Pancreas (tissue), 10 donors: ENCODE data around the gene ENPP4. TPM values are rescaled to one million over a fixed set of nuclear protein-coding genes. Genes with fewer than 3 reads are reported as not detected.

Experiments
- ATAC-seq, 4 donors: fragments of 200-7000 bp; cut with Tn5 transposase; one replicate each; pipeline versions ENCODE4 v1.8.0 to v1.9.1; 2020; ENCODE audit warnings: mild to moderate bottlenecking in 4 of 4, moderate library complexity in 4 of 4
- DNase-seq, 6 donors: peaks; one replicate each; pipeline ENCODE4 v3.0.0-alpha.2; 2020
- FAIRE-seq: peaks from 2 replicates; lab custom pipeline; 2012; peaks lifted over from hg19 to GRCh38; lab: Jason Lieb, UNC
- H3K27ac ChIP-seq, 4 donors: fragments of 200-600 bp; sonication (generic); 1 replicate in 3 of 4; 2 replicates in 1 of 4; pipeline versions ENCODE4 v1.5.0 to v1.8.0; 2020
- H3K27me3 ChIP-seq, 4 donors: fragments of 200-600 bp; one replicate each; pipeline ENCODE4 v1.8.0; 2021
- H3K36me3 ChIP-seq, 3 donors: fragments of 200-600 bp; sonication (generic) in 1 of 3; one replicate each; pipeline versions ENCODE4 v1.5.0 to v1.8.0; 2020 to 2021
- H3K4me1 ChIP-seq, 3 donors: fragments of 200-600 bp; one replicate each; pipeline ENCODE4 v1.8.0; 2021
- H3K4me3 ChIP-seq, 4 donors: fragments of 200-600 bp; sonication (generic) in 2 of 4; one replicate each; pipeline versions ENCODE4 v1.5.0 to v1.8.0; 2020 to 2021
- H3K9me3 ChIP-seq, 4 donors: fragments of 200-600 bp; one replicate each; pipeline ENCODE4 v1.8.0; 2021
- CTCF ChIP-seq, 4 donors: fragments of 200-600 bp; sonication (generic) in 3 of 4; IDR thresholded peaks; one replicate each; pipeline versions ENCODE4 v1.5.0 to v1.8.0; 2021; ENCODE audit warnings: antibody characterized with exemption in 4 of 4
- WGBS, 2 donors: extraction: QIAGEN DNeasy Blood & Tissue Kit; methylation state at CpG; one replicate each; pipeline ENCODE4 v1.1.7; 2013; 5-methylcytosine and 5-hydroxymethylcytosine counted together
- intact Hi-C, 3 donors: fragments of 100-400 bp; cut with DNase I; formaldehyde crosslinking; loops; one replicate each; pipeline versions ENCODE4 v1.11.1 to v1.14.2; 2022
- polyA plus RNA-seq, 2 donors: library from polyadenylated mRNA; stranded (reverse); fragments of 200-250 nt; gene quantifications; one replicate each; pipeline ENCODE4 v1.2.3, GENCODE V29; 2013
- total RNA-seq, 6 donors: library from RNA; stranded (reverse); fragmentation: NEBNext Ultra II Directional in 4 of 6; extraction: Animal tissue kit (Norgen Biotek cat#: 25700) in 4 of 6; gene quantifications; one replicate each; pipeline versions ENCODE4 v1.2.1 to v1.2.4, GENCODE V29; 2021 to 2023
- donor health status: healthy with polysubstance abuse.
- donor health status: DM: no; HTN: no; CAD: no; lungs with moderate emphysema.
- donor health status: DM: no; HTN: no; CAD: no.
- donor health status: control.
- donor health status: control.
- donor health status: Bipolar disorder and iron deficiency.
- donor health status: DM: yes; HTN: yes; CAD: no.
- donor health status: DM: no; HTN: no; CAD: no.
- donor health status: DM: no; HTN: no; CAD: no.
- donor health status: DM: yes; HTN: yes; CAD: no.

Gene ENPP4
- total and polyA plus RNA-seq, 8 donors = 2.8 to 10.0 (median 6.7) TPM

GRCh38 chr6:46103441-46104115, 26.2 kb upstream of the ENPP4 start:
- DNase-seq (no peak), FAIRE-seq (no peak), ATAC-seq (no peak)
- intact Hi-C loops = no loop called here
- Histone ChIP-seq H3K27ac (no peak overlapping the region), H3K27me3 (no peaks in the 10 kb centered on the region), H3K4me3 (no peak overlapping the region), H3K36me3 (no peaks in the 10 kb centered on the region), H3K4me1 (peaks cover 1 to 5% (median 4%) of the 10 kb centered on the region in 3 donors), H3K9me3 (no peaks in the 10 kb centered on the region)
- no peak for TF ChIP-seq CTCF (IDR thresholded peaks at IDR 0.05)

- TF ChIP-seq CTCF (IDR thresholded peaks at IDR 0.05) = no peak
- no peak for DNase-seq
- Histone ChIP-seq H3K4me3 (no peak overlapping the region), H3K27me3 (no peaks in the 10 kb centered on the region), H3K36me3 (no peaks in the 10 kb centered on the region), H3K9me3 (no peaks in the 10 kb centered on the region), H3K27ac (no peak overlapping the region), H3K4me1 (peaks cover 0 to under 1% (median 0%) of the 10 kb centered on the region in 3 donors)
- intact Hi-C loops = no loop called here
- WGBS, 2 donors = 78 to 95% methylated on average over 3 of the region's 3 CpGs
- FAIRE-seq = no peak
- no peak for ATAC-seq
Observed at GRCh38 chr6:46104209-46104608, 25.6 kb upstream of the ENPP4 start.

- intact Hi-C loops = no loop called here
- H3K9me3 ChIP-seq = no peaks in the 10 kb centered on the region
- FAIRE-seq (no peak), ATAC-seq (no peak), DNase-seq (no peak)
- H3K27ac ChIP-seq = no peak overlapping the region
- H3K4me1 ChIP-seq = no peaks in the 10 kb centered on the region
- TF ChIP-seq CTCF (IDR thresholded peaks at IDR 0.05) = no peak
- no peak overlapping the region for H3K4me3 ChIP-seq
- no peaks in the 10 kb centered on the region for H3K27me3 ChIP-seq
- 38 to 92% methylated on average over 1 of the region's 1 CpG for WGBS, 2 donors
- no peaks in the 10 kb centered on the region for H3K36me3 ChIP-seq
Observed at GRCh38 chr6:46105568-46105967, 24.2 kb upstream of the ENPP4 start.

GRCh38 chr6:46113370-46113769, 16.4 kb upstream of the ENPP4 start:
- ATAC-seq = peak in 2 of 4 donors; percentile 60 to 66
- intact Hi-C loops = no loop called here
- no peaks in the 10 kb centered on the region for H3K9me3 ChIP-seq
- no peaks in the 10 kb centered on the region for H3K36me3 ChIP-seq
- no peak for TF ChIP-seq CTCF (IDR thresholded peaks at IDR 0.05)
- FAIRE-seq = no peak
- WGBS, 2 donors = 88 to 96% methylated on average over 1 of the region's 1 CpG
- H3K4me3 ChIP-seq = no peak overlapping the region
- H3K27me3 ChIP-seq = no peaks in the 10 kb centered on the region
- no peak overlapping the region for H3K27ac ChIP-seq
- DNase-seq = no peak
- no peaks in the 10 kb centered on the region for H3K4me1 ChIP-seq

- 70 to 87% methylated on average over 1 of the region's 1 CpG for WGBS, 2 donors
- Histone ChIP-seq H3K4me3 (no peak overlapping the region), H3K27ac (no peak overlapping the region), H3K4me1 (no peaks in the 10 kb centered on the region), H3K9me3 (no peaks in the 10 kb centered on the region), H3K36me3 (no peaks in the 10 kb centered on the region), H3K27me3 (no peaks in the 10 kb centered on the region)
- no peak for ATAC-seq
- no peak for TF ChIP-seq CTCF (IDR thresholded peaks at IDR 0.05)
- DNase-seq = no peak
- intact Hi-C loops = no loop called here
- FAIRE-seq = no peak
Observed at GRCh38 chr6:46115634-46116033, 14.2 kb upstream of the ENPP4 start.
